H1 (cell line): ENCODE data around the gene FOXG1. TPM values are rescaled to one million over a fixed set of nuclear protein-coding genes. Genes with fewer than 3 reads are reported as not detected.

ENCODE experiments used
- ATF2 ChIP-seq: IDR thresholded peaks from 2 replicates; pipeline ENCODE4 v1.6.1; 2012; ENCODE audit warnings: low read length, inconsistent platforms
- CTBP2 ChIP-seq: IDR thresholded peaks from 2 replicates; pipeline ENCODE4 v1.7.0; 2011; ENCODE audit warnings: borderline replicate concordance, mild to moderate bottlenecking, moderate library complexity, mixed read lengths, low read length; ENCODE audit not compliant: insufficient read depth, insufficient read length
- KDM4A ChIP-seq: IDR thresholded peaks from one replicate; pipeline ENCODE4 v1.7.1; 2012; ENCODE audit warnings: low read depth, mild to moderate bottlenecking, moderate library complexity, low read length, inconsistent platforms; ENCODE audit not compliant: severe bottlenecking
- RAD21 ChIP-seq, 2 experiments: IDR thresholded peaks in 1 of 2; conservative IDR thresholded peaks in 1 of 2; 2 replicates each; pipeline ENCODE4 v1.6.1; 2011; ENCODE audit warnings: low read depth in 2 of 2, low read length in 2 of 2, improper control_type of control experiment in 1 of 2, inconsistent platforms in 1 of 2, mild to moderate bottlenecking in 1 of 2, moderate library complexity in 1 of 2
- SP4 ChIP-seq: IDR thresholded peaks from 2 replicates; pipeline ENCODE4 v1.6.1; 2012; ENCODE audit warnings: low read length, inconsistent platforms
- TAF7 ChIP-seq: optimal IDR thresholded peaks from 2 replicates; pipeline ENCODE3; 2011; ENCODE audit warnings: low read depth, mild to moderate bottlenecking, inconsistent platforms, low read length, moderate library complexity, borderline replicate concordance
- polyA plus RNA-seq, 7 experiments: library from polyadenylated mRNA; depleted of rRNA in 3 of 7; stranded (reverse) in 5 of 7; unstranded in 2 of 7; fragments of >200 nt in 5 of 7; fragments of 200-250 nt in 2 of 7; gene quantifications; 1 replicate in 5 of 7; 2 replicates in 1 of 7; 4 replicates in 1 of 7; pipeline versions ENCODE4 v1.2.1 to v1.2.3, GENCODE V29; 2011 to 2013; ENCODE audit warnings: missing spikeins in 2 of 7, mixed read lengths in 2 of 7
- total RNA-seq: library from RNA; stranded (reverse); fragmentation: NEBNext Ultra II Directional; extraction: Animal tissue kit (Norgen Biotek cat#: 25700); gene quantifications from 2 replicates; pipeline ENCODE4 v1.2.1, GENCODE V29; 2021
- TF ChIP-seq, protein P1 (sequence below): fragments of 300-600 bp; sonication (generic); IDR thresholded peaks from 2 replicates; pipeline ENCODE4 v1.7.1; 2012; ENCODE audit warnings: low read length, moderate library complexity, mild to moderate bottlenecking, inconsistent platforms; ENCODE audit not compliant: insufficient replicate concordance

FOXG1 gene
- total and polyA plus RNA-seq, 2 of the 8 experiments (the other 6 are each of a cell fraction or from before 2014, with no cell fraction given): 0.03 to 0.24 TPM

DNA sequence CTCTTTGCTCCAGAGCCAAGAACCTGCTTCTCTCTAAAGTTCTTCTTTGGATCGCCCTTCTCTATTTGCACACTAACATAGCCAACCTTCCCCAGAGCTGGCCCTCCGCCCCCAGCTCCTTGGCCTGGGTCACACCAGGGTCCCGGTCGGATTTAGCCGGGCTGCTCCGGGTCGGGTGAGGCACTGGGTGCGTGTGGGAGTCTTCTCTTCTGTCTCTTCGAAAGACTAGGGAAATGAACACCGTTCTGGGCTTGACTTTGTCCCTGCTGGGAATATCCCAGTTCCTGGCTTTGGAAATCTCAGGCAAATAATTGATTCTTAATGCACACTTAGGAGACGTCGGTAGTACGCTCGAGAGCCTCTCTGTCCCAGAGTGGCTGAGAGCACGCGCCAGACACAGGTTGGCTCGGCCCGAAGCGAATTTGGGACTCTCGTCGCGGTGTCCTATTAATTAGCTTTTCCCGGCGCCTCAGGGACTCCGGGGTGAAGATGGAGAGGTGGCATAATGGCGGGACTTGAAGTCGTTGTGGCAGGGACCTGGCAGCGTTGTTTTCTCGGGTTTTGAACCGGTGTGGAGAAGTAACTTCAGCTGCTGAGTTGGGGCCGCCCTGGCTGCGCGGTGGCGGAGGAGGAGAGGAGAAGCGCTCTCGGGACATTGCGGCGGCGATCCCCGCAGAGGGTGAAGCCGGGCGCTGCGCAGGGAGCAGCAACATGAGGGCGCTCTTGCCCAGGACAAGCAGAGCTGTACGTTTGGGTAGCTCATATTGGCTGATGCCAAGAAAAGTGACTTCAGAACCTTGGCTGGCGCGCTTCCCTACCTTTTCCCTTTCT is 7.5 kb downstream of the FOXG1 start (continued):
- TF ChIP-seq, protein P1, sequence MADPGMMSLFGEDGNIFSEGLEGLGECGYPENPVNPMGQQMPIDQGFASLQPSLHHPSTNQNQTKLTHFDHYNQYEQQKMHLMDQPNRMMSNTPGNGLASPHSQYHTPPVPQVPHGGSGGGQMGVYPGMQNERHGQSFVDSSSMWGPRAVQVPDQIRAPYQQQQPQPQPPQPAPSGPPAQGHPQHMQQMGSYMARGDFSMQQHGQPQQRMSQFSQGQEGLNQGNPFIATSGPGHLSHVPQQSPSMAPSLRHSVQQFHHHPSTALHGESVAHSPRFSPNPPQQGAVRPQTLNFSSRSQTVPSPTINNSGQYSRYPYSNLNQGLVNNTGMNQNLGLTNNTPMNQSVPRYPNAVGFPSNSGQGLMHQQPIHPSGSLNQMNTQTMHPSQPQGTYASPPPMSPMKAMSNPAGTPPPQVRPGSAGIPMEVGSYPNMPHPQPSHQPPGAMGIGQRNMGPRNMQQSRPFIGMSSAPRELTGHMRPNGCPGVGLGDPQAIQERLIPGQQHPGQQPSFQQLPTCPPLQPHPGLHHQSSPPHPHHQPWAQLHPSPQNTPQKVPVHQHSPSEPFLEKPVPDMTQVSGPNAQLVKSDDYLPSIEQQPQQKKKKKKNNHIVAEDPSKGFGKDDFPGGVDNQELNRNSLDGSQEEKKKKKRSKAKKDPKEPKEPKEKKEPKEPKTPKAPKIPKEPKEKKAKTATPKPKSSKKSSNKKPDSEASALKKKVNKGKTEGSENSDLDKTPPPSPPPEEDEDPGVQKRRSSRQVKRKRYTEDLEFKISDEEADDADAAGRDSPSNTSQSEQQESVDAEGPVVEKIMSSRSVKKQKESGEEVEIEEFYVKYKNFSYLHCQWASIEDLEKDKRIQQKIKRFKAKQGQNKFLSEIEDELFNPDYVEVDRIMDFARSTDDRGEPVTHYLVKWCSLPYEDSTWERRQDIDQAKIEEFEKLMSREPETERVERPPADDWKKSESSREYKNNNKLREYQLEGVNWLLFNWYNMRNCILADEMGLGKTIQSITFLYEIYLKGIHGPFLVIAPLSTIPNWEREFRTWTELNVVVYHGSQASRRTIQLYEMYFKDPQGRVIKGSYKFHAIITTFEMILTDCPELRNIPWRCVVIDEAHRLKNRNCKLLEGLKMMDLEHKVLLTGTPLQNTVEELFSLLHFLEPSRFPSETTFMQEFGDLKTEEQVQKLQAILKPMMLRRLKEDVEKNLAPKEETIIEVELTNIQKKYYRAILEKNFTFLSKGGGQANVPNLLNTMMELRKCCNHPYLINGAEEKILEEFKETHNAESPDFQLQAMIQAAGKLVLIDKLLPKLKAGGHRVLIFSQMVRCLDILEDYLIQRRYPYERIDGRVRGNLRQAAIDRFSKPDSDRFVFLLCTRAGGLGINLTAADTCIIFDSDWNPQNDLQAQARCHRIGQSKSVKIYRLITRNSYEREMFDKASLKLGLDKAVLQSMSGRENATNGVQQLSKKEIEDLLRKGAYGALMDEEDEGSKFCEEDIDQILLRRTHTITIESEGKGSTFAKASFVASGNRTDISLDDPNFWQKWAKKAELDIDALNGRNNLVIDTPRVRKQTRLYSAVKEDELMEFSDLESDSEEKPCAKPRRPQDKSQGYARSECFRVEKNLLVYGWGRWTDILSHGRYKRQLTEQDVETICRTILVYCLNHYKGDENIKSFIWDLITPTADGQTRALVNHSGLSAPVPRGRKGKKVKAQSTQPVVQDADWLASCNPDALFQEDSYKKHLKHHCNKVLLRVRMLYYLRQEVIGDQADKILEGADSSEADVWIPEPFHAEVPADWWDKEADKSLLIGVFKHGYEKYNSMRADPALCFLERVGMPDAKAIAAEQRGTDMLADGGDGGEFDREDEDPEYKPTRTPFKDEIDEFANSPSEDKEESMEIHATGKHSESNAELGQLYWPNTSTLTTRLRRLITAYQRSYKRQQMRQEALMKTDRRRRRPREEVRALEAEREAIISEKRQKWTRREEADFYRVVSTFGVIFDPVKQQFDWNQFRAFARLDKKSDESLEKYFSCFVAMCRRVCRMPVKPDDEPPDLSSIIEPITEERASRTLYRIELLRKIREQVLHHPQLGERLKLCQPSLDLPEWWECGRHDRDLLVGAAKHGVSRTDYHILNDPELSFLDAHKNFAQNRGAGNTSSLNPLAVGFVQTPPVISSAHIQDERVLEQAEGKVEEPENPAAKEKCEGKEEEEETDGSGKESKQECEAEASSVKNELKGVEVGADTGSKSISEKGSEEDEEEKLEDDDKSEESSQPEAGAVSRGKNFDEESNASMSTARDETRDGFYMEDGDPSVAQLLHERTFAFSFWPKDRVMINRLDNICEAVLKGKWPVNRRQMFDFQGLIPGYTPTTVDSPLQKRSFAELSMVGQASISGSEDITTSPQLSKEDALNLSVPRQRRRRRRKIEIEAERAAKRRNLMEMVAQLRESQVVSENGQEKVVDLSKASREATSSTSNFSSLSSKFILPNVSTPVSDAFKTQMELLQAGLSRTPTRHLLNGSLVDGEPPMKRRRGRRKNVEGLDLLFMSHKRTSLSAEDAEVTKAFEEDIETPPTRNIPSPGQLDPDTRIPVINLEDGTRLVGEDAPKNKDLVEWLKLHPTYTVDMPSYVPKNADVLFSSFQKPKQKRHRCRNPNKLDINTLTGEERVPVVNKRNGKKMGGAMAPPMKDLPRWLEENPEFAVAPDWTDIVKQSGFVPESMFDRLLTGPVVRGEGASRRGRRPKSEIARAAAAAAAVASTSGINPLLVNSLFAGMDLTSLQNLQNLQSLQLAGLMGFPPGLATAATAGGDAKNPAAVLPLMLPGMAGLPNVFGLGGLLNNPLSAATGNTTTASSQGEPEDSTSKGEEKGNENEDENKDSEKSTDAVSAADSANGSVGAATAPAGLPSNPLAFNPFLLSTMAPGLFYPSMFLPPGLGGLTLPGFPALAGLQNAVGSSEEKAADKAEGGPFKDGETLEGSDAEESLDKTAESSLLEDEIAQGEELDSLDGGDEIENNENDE: no peak
- TF ChIP-seq ATF2: no peak
- TF ChIP-seq CTBP2: no peak
- TF ChIP-seq SP4: no peak
- TF ChIP-seq RAD21 (IDR thresholded peaks at IDR 0.05 in 1 of 2, conservative IDR thresholded peaks at IDR 0.05 in 1 of 2; ENCODE audit: low read depth in 2 of 2, low read length in 2 of 2): peak; percentile 95 to 98
- no peak for TF ChIP-seq TAF7
- TF ChIP-seq KDM4A: peak; percentile 70
